ENCODE measurements around the gene JPH3.

Gene JPH3

DNA sequence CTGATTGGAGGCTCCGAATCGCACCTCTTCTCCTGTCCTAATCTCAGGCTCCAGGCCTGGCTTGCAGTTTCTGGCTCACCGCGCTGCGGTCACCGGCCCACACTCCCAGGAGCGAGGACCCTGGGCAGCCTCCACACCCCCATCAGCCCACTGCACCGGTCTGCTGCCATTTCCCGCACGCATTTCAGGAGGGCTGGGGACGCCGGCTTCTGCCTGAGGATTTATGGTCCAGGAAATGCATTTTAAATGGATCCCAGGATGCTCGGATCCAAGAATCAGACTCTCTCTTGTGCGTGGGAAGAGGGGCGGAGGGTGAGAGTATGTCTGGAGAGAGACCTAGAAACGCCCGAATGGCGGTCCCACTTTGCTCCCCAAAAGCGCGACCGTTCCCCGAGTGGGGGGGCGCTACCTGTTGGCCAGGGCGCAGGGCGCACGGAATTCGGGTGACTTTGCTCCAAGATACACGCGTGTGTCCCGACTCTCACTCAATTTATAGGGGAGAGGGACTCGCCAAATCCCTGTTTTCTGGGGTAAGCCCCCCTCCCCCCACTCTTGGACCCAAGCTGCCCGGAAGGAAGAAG, 817 bp upstream of the JPH3 start:
- DNase-seq = no peak

DNA sequence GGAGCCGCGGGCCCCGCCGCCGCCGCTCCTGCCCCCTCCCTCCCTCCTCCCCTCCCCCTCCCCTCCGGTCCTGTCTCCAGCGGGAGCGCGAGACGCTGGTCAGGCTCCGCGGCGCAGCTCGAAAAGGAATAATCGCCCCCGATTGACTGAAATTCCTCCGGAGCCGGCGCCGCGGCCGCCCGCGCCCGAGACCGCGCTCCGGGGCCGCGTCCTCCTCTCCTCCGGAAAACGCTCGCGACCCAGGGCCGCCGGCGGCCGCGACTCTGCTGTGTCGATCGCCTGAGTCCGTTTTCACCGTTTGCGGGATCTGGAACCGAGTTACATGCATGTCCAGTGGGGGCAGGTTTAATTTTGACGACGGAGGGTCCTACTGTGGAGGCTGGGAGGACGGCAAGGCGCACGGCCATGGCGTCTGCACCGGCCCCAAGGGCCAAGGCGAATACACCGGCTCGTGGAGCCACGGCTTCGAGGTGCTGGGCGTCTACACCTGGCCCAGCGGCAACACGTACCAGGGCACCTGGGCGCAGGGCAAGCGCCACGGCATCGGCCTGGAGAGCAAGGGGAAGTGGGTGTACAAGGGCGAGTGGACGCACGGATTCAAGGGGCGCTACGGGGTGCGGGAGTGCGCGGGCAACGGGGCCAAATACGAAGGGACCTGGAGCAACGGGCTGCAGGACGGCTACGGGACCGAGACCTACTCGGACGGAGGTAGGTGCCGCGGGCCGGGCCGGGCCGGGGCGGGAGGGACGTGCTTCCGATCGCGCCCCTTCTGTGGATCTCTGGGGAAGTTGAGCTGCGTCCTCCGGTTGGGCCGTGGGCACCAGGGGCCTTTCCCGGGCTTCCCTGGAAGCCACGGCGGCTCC, 744 bp downstream of the JPH3 start:
- no peak for DNase-seq

DNA sequence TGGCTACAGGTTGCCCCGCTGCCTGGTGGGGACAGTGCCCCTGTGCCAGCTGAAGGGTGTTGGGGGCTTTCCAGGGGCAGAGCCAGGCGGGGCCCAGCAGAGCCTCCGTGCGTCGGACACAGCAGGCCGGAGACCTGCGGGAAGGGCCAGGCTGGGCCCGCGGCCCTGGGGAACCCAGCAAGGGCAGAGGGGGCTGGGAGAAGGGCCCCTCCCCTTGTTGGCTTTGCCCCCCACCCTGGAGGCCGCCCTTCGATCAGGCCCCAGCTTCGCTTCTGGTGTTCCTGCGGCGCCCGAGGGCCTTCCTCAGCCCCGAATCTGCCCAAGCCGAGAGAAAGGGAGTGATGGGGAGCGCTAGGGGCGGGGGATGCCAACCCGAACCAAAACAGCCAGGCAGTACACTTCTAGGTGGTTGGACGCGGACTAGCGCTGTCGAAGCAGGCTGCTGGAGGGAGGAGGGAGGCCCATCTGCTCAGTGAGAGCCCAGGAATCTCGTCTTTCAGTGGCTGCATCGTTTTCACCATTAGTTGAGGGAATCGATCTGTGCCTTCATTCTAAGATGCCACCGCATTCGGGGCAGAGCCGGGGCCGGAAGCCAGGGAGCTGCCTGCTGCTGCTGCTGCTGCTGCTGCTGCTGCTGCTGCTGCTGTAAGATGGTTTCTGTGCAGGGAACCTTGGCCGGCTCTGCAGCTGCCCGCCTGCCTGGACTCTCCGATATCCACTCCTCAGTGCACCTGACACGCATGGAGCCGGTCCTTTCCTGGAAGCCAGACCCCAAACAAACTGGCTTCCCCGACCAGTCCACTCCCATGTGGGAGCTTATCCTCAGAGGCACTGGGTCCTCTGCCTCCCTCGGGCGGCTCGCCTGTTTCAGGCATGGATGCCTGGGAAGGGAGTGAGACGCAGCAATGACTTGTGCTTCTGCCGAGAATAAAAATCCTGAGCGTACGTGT, 1.7 kb downstream of the JPH3 start:
- DNase-seq = peak in 1 of 2 experiments; percentile 33

DNA sequence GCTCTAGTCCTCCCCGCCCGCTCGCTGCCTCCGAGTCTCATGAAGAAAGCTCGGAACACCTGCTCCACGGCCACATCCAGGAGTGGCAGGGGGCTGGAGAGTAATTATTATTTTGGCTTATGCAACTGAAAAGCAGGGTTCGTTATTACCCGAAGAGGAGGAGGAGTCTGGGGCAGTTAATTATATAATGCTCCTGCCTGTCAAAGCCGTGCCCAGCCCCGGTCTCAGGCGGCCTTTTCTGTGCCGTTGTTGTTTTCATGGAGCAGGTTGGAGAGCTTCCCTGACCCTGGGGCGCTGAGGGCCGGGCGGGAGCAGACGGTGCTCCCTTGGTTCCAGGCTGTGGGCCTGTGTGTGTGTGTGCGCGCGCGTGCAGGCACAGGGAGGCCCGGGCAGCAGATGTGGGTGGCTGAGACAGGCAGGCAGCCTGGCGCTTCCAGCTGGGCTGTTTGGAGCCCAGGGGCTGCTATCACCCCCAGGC, 2.4 kb downstream of the JPH3 start:
- DNase-seq = no peak

DNA sequence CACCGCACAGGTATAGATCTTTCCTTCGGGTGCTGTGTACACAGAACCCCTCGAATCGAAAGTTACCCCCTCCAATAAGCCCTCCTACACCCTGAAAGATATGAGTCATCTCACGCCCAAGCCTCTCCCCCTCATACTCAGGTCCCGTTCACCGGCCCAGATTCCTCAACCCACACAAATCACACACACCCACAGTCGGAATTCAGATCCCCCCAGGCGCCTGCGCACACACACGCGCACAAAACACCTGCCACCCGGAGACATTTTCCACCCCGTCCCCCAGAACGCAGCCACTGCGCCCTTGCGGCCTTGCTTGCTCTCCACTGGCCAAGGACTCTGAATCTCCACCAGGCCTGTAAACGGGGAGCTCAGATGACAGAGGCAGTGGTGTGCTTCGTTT, 4.9 kb downstream of the JPH3 start:
- no peak for DNase-seq

DNA sequence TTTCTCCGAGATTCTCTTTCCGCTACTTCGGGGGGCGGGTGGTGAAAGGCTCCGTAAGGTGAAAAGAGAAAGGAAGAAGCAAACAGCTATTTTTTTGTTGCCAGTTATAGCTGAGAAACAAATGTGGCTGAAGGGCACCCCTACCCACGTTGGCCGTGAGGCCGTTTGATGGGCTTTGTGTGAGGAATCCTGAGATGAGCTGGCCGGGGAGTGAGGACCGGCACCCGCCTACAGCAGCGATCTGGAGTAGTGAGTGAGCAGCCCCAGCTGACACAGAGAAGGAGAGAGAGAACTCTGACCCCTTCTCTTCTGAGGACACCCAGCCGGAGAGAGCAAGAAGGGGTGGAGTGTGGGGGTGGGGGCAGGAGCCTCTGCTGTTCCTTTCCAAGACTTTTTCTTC, 5.6 kb downstream of the JPH3 start:
- no peak for DNase-seq

DNA sequence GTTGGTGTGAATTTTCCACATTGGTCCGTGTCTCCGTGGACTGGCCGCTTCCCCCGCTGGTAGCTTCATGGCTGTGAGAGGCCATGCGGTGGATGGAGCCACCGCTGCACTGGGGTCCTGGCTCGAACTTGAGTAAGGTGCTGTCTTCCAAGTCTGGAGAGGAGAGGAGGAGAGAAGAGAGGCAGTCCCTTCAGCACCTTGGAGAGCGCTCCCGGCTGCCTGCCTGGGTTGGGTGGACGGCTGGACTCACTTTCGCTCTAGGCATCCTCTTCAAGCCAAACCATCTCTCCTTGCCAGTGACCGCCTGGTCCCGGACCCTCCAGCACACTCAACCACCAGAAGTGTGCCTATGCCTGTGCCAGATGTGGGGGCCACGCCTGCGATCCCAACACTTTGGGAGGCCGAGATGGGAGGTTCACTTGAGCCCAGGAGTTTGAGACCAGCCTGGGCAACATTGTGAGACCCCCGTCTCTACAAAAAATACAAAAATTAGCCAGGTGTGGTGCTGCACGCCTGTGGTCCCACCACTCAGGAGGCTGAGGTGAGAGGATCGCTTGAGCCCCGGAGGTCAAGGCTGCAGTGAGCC, 6.2 kb downstream of the JPH3 start:
- no peak for DNase-seq

DNA sequence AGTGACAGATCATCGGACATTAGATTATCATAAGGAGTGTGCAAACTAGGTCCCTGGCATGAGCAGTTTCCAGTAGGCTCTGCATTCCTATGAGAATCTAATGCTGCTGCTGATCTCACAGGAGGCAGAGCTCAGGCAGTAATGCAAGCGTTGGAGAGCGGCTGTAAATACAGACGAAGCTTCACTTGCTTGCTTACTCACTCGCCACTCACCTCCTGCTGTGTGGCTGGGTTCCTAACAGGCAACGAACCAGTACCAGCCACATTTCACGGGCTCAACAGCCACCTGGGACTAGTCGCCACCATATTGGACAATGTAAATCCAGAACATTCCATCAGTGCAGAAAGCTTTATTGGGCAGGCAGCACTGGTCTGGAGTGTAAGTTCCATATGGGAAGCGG, 7.7 kb downstream of the JPH3 start:
- DNase-seq = no peak

DNA sequence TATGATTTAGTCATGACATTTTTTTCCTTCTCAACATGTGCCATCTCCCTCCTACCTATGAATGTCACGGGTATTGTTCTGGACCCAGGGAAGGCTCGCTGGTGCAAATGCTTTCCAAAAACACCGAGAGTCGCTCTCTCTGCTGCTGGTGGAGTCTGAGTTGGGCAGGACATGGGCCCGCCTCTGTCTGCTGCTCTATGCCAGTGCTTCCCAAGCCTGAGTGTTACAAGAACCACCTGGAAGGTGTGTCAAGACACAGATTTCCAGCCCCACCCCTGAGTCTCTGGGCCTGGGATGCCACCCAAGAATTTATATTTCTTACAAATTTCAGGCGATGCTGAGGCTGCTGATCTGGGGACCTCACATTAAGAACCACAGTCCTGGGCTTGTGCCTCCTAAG, 9.1 kb downstream of the JPH3 start:
- no peak for DNase-seq

DNA sequence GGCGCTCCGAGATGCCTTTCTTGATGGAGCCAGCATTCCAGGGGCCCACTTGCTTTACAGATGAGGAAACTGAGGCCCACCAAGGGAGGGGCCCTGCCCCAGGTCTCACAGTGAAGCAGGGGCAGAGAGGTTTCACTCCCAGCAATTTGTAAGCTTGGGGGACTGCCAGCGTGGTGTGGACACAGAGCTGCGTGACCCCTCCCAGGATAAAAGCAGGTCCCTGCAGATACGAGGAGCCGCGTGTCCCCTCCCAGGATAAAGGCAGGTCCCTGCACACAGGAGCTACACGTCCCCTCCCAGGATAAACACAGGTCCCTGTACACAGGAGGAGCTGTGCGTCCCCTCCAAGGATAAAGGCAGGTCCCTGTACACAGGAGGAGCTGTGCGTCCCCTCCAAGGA, 11.7 kb downstream of the JPH3 start:
- no peak for DNase-seq

DNA sequence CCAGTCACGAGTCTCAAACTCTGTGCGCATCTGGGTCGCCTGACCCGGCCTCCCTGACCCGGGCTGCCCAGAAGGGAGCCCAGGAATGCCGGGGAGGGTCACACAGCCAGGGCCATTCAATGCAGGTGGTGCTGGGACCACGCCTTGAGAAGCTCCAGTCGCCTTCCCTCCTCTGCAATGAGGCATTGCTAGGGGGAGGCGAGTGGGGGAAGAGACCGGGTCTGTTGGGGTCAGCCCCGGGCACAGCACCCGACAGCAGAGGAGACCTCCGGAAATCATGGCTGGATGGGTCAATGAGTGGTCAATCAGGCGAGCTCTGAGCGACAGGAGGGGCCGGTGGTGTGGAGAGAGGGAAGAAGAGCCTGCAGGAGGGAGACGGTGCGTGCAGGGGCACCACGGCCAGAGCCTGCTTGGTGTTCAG, 13.3 kb downstream of the JPH3 start:
- DNase-seq = no peak

DNA sequence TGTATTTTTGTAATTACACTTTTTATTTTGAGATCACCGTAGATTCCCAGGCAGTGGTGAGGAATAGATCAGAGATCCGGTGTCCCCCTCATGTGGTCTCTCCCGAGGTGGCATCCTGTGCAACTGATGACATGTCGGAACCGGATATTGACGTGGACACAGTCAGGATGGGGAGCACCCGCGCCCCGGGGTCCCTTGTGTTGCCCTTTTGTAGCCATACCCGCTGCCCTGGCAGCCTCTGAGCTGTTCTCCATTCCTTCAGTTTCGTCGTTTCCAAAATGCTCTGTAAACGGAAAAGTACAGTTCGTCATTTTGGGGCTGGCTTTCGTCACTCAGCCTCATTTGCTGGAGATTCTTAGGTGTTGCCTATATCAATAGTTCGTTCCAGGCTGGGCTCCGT, 14.2 kb downstream of the JPH3 start:
- no peak for DNase-seq

DNA sequence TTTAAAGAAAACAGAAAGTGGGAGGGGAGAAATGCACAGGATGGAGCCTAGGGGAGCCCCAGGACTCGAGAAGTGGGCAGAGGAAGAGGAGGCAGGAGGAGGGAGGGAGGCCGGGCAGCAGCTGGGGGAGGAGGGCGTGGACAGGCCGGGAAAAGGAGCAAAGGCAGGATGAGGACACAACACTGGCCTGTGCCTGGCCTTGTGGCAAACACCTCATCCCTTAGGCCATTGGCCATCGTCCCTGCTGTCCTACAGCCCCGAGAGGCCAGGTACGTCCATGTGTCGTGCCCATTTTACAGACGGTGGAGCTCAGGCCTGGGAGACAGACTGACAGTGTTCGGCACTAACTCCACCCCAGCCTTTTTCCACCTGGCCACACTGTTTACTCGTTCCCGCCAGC, 15.9 kb downstream of the JPH3 start:
- DNase-seq = no peak

DNA sequence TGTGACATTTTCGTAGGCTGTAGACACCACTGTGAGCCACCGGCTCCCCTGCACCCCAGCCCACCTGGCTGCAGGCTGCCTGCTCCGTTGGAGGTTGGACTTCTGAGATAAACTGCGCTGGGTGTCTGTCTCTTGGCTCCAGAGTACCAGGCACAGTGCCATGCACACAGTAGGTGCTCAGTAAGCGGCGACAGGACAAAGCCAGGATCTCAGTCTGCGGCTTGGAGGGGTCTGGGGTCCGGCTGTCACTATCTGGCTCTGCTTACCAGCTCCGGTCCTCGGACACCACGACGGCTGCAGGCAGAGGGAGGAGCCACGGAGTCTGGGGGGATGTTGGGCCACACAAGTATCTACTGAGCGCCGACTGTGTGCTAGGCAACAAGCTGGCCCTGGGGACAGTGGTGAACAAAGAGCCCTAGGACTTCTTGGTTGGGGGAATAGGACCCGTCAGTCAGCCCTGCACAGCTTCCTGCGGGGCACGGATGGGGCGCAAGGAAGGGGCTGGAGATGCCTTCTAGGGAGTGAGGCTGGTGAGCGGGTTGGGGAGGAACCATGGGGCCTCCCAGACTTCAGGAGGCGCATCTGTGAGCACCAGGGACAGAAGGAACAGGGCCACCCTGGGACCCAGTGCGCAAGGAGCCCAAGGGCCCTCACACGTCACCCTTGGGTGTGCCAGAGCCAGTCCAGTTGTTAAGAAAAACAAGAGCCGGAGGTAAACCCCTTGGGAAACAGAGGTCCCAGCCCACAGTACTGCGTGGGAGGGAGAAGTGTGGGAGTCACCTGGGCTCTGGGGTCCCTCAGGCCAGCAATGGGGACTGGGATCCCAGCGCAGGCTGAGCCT, 17.3 kb downstream of the JPH3 start:
- DNase-seq = no peak

DNA sequence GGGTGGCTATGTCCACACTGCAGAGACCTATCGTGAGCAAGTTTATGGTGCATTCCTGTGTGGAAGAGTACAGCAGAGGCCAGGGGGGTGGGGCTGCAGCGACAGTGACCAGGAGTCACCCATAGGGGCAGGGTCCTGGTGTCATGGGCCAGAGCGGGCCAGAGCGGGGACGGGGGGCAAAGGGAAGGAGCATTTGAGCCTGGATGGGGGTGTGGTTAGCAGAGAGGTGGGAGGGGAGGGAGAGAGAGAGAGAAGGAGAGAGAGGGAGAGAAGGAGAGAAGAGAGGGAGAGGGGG, 17.8 kb downstream of the JPH3 start:
- DNase-seq = no peak

DNA sequence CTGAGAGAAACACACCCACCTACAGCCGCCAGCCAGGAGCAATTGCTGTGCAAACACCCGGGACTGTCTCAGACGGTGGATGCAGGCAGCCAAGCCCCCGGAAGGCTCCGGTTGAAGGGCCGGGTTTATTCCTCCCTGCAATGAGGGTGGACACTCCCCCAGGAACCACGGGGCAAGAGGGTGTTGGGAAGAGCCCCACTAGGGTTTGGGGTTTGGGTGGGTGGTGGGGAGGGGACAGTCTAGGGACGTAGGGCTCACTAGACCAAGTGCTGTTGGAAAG, 19.2 kb downstream of the JPH3 start:
- DNase-seq = no peak

DNA sequence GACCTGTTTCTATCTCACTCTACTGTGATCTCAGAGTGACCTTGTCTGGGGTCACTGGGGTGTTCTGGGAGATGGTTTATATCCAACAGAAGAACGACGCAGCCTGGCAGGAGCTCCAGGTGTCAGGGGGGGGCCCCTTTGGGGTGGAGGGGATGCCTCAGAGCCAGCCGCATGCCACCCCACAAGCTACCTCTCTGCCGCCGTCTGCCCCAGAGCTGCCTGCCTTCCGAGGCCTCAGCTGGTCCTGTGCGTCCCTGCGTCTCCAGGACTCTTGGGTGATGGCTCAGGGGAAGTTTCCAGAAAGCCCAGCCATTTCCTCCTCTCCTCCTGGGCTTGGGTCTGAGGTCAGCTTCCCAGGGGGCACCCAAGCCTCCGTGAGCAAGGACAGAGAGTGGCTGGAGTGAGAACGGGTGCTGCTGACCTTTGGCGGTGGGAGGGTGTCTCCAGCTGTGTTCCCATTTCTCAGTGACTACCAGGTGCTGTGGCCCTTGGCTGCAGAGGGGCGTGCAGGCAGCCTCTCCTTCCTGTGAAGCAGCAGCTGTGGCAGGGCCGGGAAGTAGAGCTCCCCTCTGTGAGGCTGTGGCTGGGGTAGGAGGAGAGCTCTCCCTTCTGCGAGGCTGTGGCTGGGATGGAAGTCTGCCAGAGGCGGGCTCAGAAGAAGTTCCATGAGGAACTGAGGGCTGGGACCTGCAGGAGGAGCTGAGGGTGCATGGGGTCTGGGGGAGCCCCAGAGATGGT, 19.8 kb downstream of the JPH3 start:
- peak; percentile 41 to 44 for DNase-seq

DNA sequence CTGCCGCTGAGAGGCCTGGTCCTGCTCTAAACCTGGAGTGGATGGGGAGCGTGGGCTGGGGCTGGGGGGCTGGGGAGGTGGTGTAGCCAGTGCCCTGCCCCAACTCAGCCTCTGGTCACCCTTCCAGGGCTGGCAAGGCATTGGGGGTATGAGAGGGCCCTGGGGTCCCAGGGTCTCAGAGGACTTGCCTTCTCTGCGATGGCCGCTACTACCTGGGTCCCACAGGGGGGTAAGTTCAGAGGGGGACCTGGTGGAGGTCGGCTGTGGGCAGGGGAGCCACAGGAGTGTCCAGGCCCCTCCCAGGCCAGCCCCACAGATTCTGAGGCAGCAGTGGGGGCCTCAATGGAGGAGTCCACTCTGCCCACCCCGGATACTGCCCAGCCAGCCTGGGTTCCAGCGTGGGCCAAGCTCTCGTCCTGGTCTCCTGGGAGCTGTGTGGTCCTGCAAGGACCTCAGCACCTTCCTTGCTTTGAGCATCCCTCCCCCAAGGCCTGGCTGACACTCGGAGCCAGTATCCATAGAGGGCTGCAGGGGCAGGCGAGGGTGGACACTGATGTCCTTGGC, 20.5 kb downstream of the JPH3 start:
- no peak for DNase-seq

DNA sequence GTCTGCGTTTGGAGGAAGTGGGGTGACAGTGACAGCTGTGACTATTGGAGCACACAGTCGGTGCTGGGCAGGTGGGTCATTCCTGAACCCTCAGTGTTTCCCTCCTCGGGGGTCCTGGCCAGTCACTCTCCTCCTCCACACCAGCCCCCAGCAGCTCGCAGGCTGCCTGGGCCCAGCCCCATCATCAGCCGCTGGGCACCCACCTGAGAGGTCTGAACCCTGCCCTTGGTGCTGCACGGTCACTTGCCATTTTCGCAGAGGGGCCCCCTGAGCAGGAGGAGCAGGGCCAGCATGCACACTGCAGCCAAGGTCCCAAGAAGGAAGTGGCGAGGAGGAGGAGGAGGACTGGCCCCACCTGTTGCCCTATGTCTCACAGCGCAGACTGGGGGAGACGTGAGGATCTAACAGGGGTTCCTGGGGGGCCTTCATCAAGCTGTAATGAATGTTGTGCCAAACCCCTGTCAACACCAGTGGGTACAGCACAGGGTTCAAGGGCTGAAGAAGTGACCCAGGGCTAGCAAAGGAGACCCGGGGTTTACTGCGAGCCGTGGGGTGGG, 23.0 kb downstream of the JPH3 start:
- no peak for DNase-seq

DNA sequence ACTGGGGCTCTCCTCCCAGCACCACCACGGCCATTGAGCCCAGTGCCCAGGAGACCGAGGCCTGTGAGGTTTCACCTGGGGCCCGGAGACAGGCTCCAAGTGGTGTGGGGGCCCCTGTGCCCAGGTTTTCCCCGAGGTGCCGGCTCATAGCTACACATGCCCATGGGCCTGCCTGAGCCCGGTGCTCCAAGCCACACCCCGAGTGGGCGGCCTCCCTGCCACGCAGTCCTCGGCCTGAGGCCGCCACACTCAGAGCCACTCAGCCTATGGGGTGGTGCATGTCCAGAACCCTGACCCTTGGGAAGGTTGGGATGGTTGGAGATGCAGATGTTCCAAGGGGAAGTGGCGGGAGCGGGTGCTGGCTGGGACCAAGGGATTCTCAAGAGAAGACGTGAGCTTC, 24.1 kb downstream of the JPH3 start:
- no peak for DNase-seq

DNA sequence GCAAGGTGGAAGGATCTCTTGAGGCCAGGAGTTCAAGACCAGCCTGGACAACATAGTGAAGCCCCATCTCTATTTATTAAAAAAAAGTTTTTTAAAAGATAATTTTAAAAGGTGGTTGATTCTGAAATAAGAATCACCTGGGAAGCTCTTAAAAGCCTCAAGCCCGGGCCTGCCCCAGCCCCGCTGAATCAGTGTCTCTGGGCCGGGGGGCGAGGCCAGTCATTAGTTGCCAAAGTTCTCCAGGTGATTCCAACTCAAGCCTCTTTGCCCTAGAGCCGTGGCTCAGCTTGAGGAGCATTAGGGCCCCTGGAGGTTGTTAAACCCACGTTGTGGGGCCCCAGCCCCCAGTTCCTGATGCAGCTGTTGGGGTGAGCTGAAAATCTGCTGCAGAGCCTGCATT, 24.6 kb downstream of the JPH3 start:
- no peak for DNase-seq
